ENCODE data around the gene ENDOD1.

ENDOD1 gene

GRCh38 chr11:95098826-95099225 lies 9.2 kb downstream of the ENDOD1 start:
- H3K23ac ChIP-seq (ENCODE audit: low read length): no peak overlapping the region
- H4K91ac ChIP-seq (ENCODE audit: low read depth, low read length): no peak overlapping the region
- no peak overlapping the region for H3K27ac ChIP-seq (ENCODE audit: low read depth, low read length)
- no peak overlapping the region for H3K4me3 ChIP-seq (ENCODE audit: low read depth, low read length)
- H2AFZ ChIP-seq (ENCODE audit: insufficient read depth, low read length, poor library complexity): no peak overlapping the region
- no peak overlapping the region for H4K12ac ChIP-seq (ENCODE audit: low read depth, low read length)
- H3K4ac ChIP-seq (ENCODE audit: low read depth, low read length): no peak overlapping the region
- no peak overlapping the region for H3K4me2 ChIP-seq (ENCODE audit: low read length)
- no peaks in the 10 kb centered on the region for H3K27me3 ChIP-seq (ENCODE audit: insufficient read depth, low read length)
- no peaks in the 10 kb centered on the region for H3K79me2 ChIP-seq (ENCODE audit: control insufficient read depth, insufficient read depth, low read length, poor library complexity)
- no peak overlapping the region for H2BK12ac ChIP-seq (ENCODE audit: low read length)
- no peak overlapping the region for H4K8ac ChIP-seq (ENCODE audit: low read depth, low read length)
- no peak overlapping the region for H3K14ac ChIP-seq (ENCODE audit: low read length)
- no peaks in the 10 kb centered on the region for H3K9me3 ChIP-seq (ENCODE audit: insufficient read depth, low read depth, low read length)
- H3K18ac ChIP-seq (ENCODE audit: low read length): no peak overlapping the region
- no peak overlapping the region for H2BK5ac ChIP-seq (ENCODE audit: low read depth, low read length, poor library complexity)
- no CpG with 5 or more reads among the region's 3 CpGs for WGBS (ENCODE audit: extremely low coverage, insufficient coverage, insufficient read length)
- no peak overlapping the region for H2AK5ac ChIP-seq (ENCODE audit: low read length)
- H3K36me3 ChIP-seq (ENCODE audit: control insufficient read depth in 1 of 2, insufficient read depth in 2 of 2, low read length in 2 of 2): no peaks in the 10 kb centered on the region
- H3K9ac ChIP-seq (ENCODE audit: low read length): no peak overlapping the region
- H3K4me1 ChIP-seq (ENCODE audit: control insufficient read depth in 1 of 2, insufficient read depth in 2 of 2, low read length in 2 of 2): peaks cover 2 to 6% of the 10 kb centered on the region in 2 experiments
- no peaks in the 10 kb centered on the region for H3K79me1 ChIP-seq (ENCODE audit: low read length)
- no peak for DNase-seq
- H2BK120ac ChIP-seq (ENCODE audit: insufficient read depth, low read length, poor library complexity): no peak overlapping the region

GRCh38 chr11:95100191-95100648 lies 10.6 kb downstream of the ENDOD1 start:
- no peak overlapping the region for H4K91ac ChIP-seq (ENCODE audit: low read depth, low read length)
- DNase-seq: no peak
- H3K79me2 ChIP-seq (ENCODE audit: control insufficient read depth, insufficient read depth, low read length, poor library complexity): no peaks in the 10 kb centered on the region
- H4K8ac ChIP-seq (ENCODE audit: low read depth, low read length): no peak overlapping the region
- H3K4ac ChIP-seq (ENCODE audit: low read depth, low read length): no peak overlapping the region
- no peaks in the 10 kb centered on the region for H3K79me1 ChIP-seq (ENCODE audit: low read length)
- no peak overlapping the region for H2BK120ac ChIP-seq (ENCODE audit: insufficient read depth, low read length, poor library complexity)
- H3K4me2 ChIP-seq (ENCODE audit: low read length): no peak overlapping the region
- WGBS (ENCODE audit: extremely low coverage, insufficient coverage, insufficient read length): no CpG with 5 or more reads among the region's 4 CpGs
- no peak overlapping the region for H2BK5ac ChIP-seq (ENCODE audit: low read depth, low read length, poor library complexity)
- H3K9ac ChIP-seq (ENCODE audit: low read length): no peak overlapping the region
- H3K4me1 ChIP-seq (ENCODE audit: control insufficient read depth in 1 of 2, insufficient read depth in 2 of 2, low read length in 2 of 2): peaks cover 2 to 6% of the 10 kb centered on the region in 2 experiments
- H2AFZ ChIP-seq (ENCODE audit: insufficient read depth, low read length, poor library complexity): no peak overlapping the region
- no peaks in the 10 kb centered on the region for H3K27me3 ChIP-seq (ENCODE audit: insufficient read depth, low read length)
- no peaks in the 10 kb centered on the region for H3K36me3 ChIP-seq (ENCODE audit: control insufficient read depth in 1 of 2, insufficient read depth in 2 of 2, low read length in 2 of 2)
- no peak overlapping the region for H3K18ac ChIP-seq (ENCODE audit: low read length)
- H3K9me3 ChIP-seq (ENCODE audit: insufficient read depth, low read depth, low read length): no peaks in the 10 kb centered on the region
- no peak overlapping the region for H2BK12ac ChIP-seq (ENCODE audit: low read length)
- H4K12ac ChIP-seq (ENCODE audit: low read depth, low read length): no peak overlapping the region
- no peak overlapping the region for H3K23ac ChIP-seq (ENCODE audit: low read length)
- H3K14ac ChIP-seq (ENCODE audit: low read length): no peak overlapping the region
- H2AK5ac ChIP-seq (ENCODE audit: low read length): no peak overlapping the region
- H3K27ac ChIP-seq (ENCODE audit: low read depth, low read length): no peak overlapping the region
- H3K4me3 ChIP-seq (ENCODE audit: low read depth, low read length): no peak overlapping the region

- WGBS (ENCODE audit: extremely low coverage, insufficient coverage, insufficient read length): no CpG with 5 or more reads among the region's 6 CpGs
- no peak overlapping the region for H3K4ac ChIP-seq (ENCODE audit: low read depth, low read length)
- H3K36me3 ChIP-seq (ENCODE audit: control insufficient read depth in 1 of 2, insufficient read depth in 2 of 2, low read length in 2 of 2): no peaks in the 10 kb centered on the region
Observed at GRCh38 chr11:95100856-95101507, 11.3 kb downstream of the ENDOD1 start.

GRCh38 chr11:95101935-95102334 lies 12.3 kb downstream of the ENDOD1 start:
- DNase-seq: no peak
- no peaks in the 10 kb centered on the region for H3K27me3 ChIP-seq (ENCODE audit: insufficient read depth, low read length)
- H2BK120ac ChIP-seq (ENCODE audit: insufficient read depth, low read length, poor library complexity): no peak overlapping the region
- H4K12ac ChIP-seq (ENCODE audit: low read depth, low read length): no peak overlapping the region
- H3K9me3 ChIP-seq (ENCODE audit: insufficient read depth, low read depth, low read length): no peaks in the 10 kb centered on the region
- H3K14ac ChIP-seq (ENCODE audit: low read length): no peak overlapping the region
- no peak overlapping the region for H3K4me3 ChIP-seq (ENCODE audit: low read depth, low read length)
- no peak overlapping the region for H3K4ac ChIP-seq (ENCODE audit: low read depth, low read length)
- no peak overlapping the region for H4K8ac ChIP-seq (ENCODE audit: low read depth, low read length)
- no peak overlapping the region for H3K9ac ChIP-seq (ENCODE audit: low read length)
- H3K4me1 ChIP-seq (ENCODE audit: control insufficient read depth in 1 of 2, insufficient read depth in 2 of 2, low read length in 2 of 2): peaks cover under 1 to 8% of the 10 kb centered on the region in 2 experiments
- H2BK12ac ChIP-seq (ENCODE audit: low read length): no peak overlapping the region
- no CpG with 5 or more reads among the region's 1 CpG for WGBS (ENCODE audit: extremely low coverage, insufficient coverage, insufficient read length)
- H3K23ac ChIP-seq (ENCODE audit: low read length): no peak overlapping the region
- H3K18ac ChIP-seq (ENCODE audit: low read length): no peak overlapping the region
- H2BK5ac ChIP-seq (ENCODE audit: low read depth, low read length, poor library complexity): no peak overlapping the region
- H2AFZ ChIP-seq (ENCODE audit: insufficient read depth, low read length, poor library complexity): no peak overlapping the region
- H3K4me2 ChIP-seq (ENCODE audit: low read length): no peak overlapping the region
- H2AK5ac ChIP-seq (ENCODE audit: low read length): no peak overlapping the region
- no peak overlapping the region for H4K91ac ChIP-seq (ENCODE audit: low read depth, low read length)
- no peaks in the 10 kb centered on the region for H3K36me3 ChIP-seq (ENCODE audit: control insufficient read depth in 1 of 2, insufficient read depth in 2 of 2, low read length in 2 of 2)
- no peak overlapping the region for H3K27ac ChIP-seq (ENCODE audit: low read depth, low read length)
- H3K79me1 ChIP-seq (ENCODE audit: low read length): no peaks in the 10 kb centered on the region
- H3K79me2 ChIP-seq (ENCODE audit: control insufficient read depth, insufficient read depth, low read length, poor library complexity): no peaks in the 10 kb centered on the region

More at GRCh38 chr11:95100856-95101507, 11.3 kb downstream of the ENDOD1 start:
- Histone ChIP-seq H3K27ac (ENCODE audit: low read depth, low read length) (no peak overlapping the region), H4K8ac (ENCODE audit: low read depth, low read length) (no peak overlapping the region), H3K79me2 (ENCODE audit: control insufficient read depth, insufficient read depth, low read length, poor library complexity) (no peaks in the 10 kb centered on the region), H3K9me3 (ENCODE audit: insufficient read depth, low read depth, low read length) (no peaks in the 10 kb centered on the region), H3K23ac (ENCODE audit: low read length) (no peak overlapping the region), H3K27me3 (ENCODE audit: insufficient read depth, low read length) (no peaks in the 10 kb centered on the region), H2AFZ (ENCODE audit: insufficient read depth, low read length, poor library complexity) (no peak overlapping the region), H4K12ac (ENCODE audit: low read depth, low read length) (no peak overlapping the region), H3K4me1 (ENCODE audit: control insufficient read depth in 1 of 2, insufficient read depth in 2 of 2, low read length in 2 of 2) (peaks cover 2 to 7% of the 10 kb centered on the region in 2 experiments), H2BK120ac (ENCODE audit: insufficient read depth, low read length, poor library complexity) (no peak overlapping the region), H2BK12ac (ENCODE audit: low read length) (no peak overlapping the region), H3K4me3 (ENCODE audit: low read depth, low read length) (no peak overlapping the region), H2AK5ac (ENCODE audit: low read length) (no peak overlapping the region), H3K14ac (ENCODE audit: low read length) (no peak overlapping the region), H3K9ac (ENCODE audit: low read length) (no peak overlapping the region), H2BK5ac (ENCODE audit: low read depth, low read length, poor library complexity) (no peak overlapping the region), H3K79me1 (ENCODE audit: low read length) (no peaks in the 10 kb centered on the region), H3K4me2 (ENCODE audit: low read length) (no peak overlapping the region), H3K18ac (ENCODE audit: low read length) (no peak overlapping the region), H4K91ac (ENCODE audit: low read depth, low read length) (no peak overlapping the region)
- DNase-seq: no peak

Data from trophoblast cell (in vitro differentiated cells and primary cell).